Measurements from ENCODE around the gene RPE.

The RPE gene

GRCh38 chr2:210002158-210003157 is at the start of gene RPE:
Gene RPE (plus strand): TSS chr2:210002638. CDS start chr2:210002662, 24 bp downstream.
- DNase-seq (ENCODE audit: low read depth in 2 of 2): peak; percentile 97

- DNase-seq (ENCODE audit: low read depth in 2 of 2): no peak
These were observed 46.2 kb upstream of the RPE start for GRCh38 chr2:209956271-209956670.

DNA sequence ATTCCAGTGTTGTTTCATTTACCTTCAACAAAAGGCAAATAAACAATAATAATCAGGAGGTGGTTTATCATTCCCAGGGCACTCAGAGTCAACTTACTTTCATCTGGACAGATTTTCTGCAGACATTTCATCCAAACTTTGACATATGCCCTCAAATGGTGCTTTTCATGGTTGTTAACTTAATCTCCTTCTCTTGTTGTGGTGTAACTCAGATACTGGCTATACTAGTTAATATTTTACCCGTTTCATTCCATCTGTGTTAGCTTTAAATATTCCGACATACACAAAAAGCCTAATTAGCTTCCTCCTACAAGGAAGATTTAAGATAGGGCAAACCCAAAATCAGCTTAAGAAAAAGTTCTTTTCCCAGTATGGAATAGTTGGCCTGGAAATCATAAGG is 44.4 kb upstream of the RPE start:
- DNase-seq (ENCODE audit: low read depth in 2 of 2): no peak

- DNase-seq (ENCODE audit: low read depth in 2 of 2): no peak
These were observed 42.4 kb upstream of the RPE start for GRCh38 chr2:209960045-209960444.

DNA sequence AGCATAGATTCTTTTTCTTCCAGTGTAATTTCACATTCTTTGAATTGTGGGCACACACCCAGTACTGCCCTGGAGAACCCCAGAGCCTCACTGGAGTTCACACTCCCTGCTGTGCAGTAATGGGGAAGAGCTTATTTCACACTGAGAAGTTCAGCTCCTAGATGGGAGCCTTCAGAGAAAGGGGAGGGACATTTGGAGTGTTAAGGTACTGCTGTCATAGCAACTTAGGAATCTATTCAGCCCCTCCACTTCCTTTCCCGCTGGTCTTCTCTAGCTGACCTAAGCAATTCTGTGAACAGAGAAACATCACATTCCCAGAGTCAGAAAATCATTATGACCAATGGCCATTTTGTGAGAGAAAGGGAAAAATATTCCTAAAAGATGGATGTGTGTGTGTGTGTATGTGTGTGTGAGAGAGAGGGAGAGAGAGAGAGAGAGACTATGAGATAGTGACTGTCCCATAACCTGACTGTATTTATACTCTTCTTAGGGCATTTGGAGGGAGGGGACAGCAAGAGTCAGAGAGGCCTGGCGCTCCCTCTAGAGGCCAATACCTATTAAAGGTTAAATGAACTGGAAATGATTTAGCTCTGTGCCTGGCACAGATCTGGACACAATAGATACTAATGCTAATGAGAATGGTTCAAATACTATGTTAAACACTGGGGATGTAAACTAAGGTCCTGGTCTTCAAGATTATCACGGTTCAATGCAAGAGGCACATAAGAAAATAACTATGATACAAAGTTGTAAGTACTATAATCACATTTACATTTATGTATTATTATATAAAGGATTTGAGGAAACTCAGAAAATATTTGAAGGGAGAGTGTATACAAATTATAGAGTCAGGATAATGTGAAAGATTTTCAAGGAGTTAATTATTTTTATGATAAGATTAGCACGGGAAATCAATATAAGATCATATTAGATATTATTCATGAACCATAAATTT is 41.5 kb upstream of the RPE start:
- DNase-seq (ENCODE audit: low read depth in 2 of 2): peak in 1 of 2 donors; percentile 1

DNA sequence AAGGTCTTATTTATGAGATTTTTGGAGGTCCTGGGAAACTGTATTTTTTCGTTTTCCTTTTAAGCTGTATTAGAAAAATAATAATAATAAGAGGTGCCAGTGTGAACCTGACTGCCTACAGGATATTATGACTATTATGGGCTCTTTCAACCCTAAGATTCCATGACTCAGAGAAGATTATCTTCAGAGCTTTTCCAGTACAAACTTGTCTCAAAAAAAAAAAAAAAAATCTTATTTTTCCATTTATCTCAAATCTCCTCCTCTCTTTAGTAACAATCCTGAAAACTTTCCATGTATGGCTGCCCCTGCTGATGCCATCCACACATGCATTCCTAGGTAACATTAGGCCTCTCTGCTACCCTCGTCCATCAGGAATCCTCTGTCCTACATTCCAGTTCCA is 36.7 kb upstream of the RPE start:
- no peak for DNase-seq (ENCODE audit: low read depth in 2 of 2)

DNA sequence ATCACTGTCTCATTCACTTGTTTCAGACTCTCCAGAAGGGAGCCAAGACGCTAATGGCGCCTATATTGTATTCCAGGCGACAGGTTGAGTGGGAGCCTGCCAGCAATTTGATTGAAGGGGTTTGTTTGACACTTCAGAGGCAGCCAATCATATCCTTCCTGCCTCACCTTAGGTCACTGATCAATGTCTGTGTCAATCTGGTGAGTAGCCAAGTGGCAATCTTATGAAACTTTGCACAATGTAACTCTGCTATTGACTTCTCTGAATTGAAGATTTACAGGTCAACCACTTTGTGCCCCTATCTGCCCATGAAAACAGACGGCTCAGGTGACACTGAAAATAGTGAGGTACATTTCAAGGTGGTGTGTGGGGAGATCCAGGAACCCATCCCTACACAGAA is 32.7 kb upstream of the RPE start:
- no peak for DNase-seq (ENCODE audit: low read depth in 2 of 2)

GRCh38 chr2:209970271-209970670 is 32.2 kb upstream of the RPE start:
- no peak for DNase-seq (ENCODE audit: low read depth in 2 of 2)

- DNase-seq (ENCODE audit: low read depth in 2 of 2): no peak
These were observed 31.7 kb upstream of the RPE start for GRCh38 chr2:209970711-209971110.

DNA sequence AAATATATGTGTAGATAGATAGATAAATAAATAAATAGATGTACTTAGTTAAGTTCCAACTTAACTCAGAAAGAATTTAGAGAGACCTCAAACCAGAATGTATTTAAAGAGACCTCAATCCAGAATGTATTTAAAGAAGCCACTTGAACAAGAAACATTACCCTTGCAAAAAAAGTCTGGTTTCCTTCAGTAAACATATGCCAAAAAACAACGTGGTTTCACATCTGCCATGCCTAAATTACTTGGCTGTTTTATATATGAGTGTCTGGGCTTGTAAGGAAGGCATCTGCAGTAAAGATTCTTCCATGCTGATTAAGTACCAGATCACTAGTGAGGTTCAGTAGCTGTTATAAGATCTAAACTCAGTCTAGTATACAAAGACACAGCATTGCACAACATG is 29.1 kb upstream of the RPE start:
- no peak for DNase-seq (ENCODE audit: low read depth in 2 of 2)

DNA sequence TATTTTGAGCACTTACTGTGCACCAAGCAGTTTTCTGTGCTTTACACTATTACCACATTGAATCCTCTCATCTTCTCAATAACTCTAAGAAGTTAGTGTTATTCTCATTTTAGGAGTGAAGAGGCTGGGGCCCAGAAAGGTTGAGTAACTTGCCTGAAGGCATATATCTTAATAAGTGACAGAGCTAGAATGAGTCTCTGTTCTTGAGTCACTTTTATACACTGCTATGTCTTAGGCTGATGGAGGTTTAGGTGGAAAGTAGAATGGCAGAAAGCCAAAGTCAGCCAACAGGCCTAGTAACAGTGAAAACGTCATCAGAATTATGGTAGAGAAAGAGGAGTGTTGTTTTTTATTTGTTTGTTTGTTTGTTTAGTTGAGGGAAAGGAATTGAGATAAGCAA is 27.9 kb upstream of the RPE start:
- DNase-seq (ENCODE audit: low read depth in 2 of 2): no peak

- no peak for DNase-seq (ENCODE audit: low read depth in 2 of 2)
These were observed 25.6 kb upstream of the RPE start for GRCh38 chr2:209976698-209977385.

DNA sequence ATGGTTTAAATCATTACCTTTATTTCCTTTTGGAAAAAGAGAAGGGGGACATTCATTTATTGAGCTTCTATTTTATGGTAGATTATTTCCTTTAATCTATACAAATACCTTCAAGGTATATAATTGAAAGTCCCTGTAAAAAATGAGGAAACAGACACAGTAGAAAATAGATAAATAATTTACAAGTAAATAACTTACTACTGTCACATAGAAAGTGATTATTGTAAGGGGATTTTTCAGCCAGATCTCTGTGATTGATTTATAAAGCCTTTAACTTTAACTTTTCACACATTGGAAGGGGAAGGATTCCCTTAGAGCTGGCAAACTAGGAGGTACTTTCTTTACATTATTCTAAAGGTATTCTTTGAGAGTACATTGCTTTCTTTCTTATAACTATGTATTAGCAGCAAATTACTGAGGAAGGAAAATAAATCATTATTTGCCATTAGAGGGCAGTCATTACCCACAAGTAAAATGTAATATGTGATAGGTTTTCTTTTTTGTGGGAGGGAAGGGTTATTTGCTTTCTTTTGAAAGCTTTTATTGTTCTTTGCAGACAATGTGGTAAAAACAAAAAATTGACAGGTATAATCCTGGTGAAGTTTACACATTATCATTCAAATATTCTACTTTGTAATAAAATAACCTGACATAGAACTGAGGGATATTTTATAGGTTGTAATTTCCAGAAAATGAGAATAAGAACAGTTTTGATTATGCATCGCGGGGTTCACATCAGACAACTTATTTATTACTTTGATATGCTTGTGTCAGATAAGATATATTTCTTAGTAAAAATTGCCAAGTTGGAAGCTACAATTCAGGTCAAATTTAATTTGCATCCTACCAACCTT is 24.8 kb upstream of the RPE start:
- DNase-seq (ENCODE audit: low read depth in 2 of 2): no peak

DNA sequence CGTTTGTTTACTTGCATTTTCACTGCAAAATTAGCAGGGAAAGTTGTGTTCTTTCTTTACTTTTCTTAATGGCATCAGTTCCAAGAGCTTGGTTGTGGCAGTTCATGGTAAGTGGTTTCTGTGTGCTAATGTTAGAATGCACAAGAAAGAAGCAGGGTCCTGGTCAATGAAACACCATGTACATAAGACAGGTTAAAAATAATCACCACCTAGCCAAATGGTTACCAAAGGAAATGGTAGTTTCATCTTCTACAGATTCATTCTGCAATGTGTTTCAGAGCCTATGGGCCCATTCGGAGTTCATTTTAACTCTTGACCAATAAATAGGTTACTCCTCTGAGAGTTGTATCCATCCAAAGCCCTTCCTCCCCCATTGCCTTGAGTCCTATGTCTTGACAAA is 18.1 kb upstream of the RPE start:
- no peak for DNase-seq (ENCODE audit: low read depth in 2 of 2)

DNA sequence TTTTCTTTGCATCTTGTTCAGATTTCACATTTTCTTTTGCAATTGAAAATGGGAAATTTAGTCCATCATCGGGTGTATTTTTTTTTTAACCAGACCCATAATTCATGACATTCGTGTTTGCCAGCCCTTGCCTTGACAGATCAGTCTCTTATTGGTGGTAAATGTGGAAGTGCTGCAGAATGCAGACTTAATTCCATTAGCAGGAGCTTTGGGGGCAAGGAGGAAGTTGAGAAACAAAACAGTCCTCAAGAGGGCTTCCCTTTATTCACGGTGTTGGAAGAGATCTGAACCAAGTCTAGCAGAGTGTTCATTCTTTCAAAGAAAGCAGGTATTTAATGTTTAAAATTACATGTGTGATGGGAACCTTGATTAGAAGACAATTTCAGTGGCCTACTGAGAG is 16.6 kb upstream of the RPE start:
- no peak for DNase-seq (ENCODE audit: low read depth in 2 of 2)

GRCh38 chr2:209986415-209986814 is 16.0 kb upstream of the RPE start:
- no peak for DNase-seq (ENCODE audit: low read depth in 2 of 2)

DNA sequence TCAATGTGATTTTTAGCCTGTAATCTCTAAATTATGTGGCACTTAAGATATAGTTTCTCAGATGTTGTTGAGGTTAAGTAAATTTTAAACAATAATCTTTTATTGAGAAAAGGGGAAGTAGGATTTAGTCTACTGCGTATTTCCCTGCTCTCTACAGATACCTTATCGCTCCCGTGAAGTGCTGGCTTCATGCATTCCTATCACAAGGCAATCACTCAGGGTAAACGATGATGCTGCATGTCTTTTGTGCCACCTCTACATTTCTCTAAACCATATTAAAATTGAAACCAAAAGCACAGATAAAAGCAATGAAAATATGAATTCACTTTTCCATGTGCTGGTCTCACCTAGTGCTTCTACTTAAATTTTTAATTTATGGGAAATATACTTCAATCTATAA is 14.4 kb upstream of the RPE start:
- DNase-seq (ENCODE audit: low read depth in 2 of 2): no peak

GRCh38 chr2:209990838-209991237 is 11.6 kb upstream of the RPE start:
- no peak for DNase-seq (ENCODE audit: low read depth in 2 of 2)

DNA sequence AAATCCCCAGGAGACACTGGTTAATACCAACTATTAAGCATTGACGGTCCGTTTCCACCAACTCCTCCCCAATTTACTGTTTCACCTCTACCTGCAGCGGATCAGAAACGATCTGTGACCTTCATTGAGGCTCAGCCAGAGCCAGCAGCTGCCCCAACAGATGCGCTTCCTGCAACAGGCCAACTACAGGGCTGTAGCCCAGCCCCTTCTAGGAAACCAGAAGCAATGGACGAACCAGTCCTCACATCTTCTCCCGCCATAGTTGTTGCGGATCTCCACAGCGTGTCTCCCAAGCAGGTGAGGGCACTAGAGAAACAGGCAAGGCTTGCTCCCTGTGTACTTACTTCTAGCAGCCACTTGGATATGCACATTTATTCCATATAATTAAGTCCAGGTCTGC is 8.5 kb upstream of the RPE start:
- no peak for DNase-seq (ENCODE audit: low read depth in 2 of 2)

DNA sequence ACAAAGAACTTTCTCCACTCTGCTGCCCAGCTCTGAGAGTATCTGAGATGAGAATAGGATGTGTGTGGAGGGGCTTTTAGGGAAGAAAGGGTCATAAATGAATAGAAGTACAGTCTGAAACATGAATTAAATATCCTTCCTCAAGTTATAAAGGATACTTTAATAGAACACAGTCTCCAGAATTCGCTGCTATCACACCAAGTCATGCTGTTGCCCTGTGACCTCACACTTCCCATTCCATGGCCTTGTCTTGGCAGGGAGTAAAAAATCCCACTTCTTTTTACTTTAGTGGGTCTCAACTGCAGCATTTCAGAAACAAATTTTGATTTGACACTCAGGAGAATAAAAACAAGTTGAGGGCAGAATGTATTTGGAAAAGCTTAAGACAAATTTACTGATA is 3.8 kb upstream of the RPE start:
- no peak for DNase-seq (ENCODE audit: low read depth in 2 of 2)

All from stimulated activated CD8-positive, alpha-beta memory T cell treated with anti-CD3 and anti-CD28 coated beads, Interleukin-2, amount 100 ng/mL, for 48 hours (primary cell).